Thoracic aorta (tissue), 2 donors: ENCODE data around the gene C1orf52. TPM values are rescaled to one million over a fixed set of nuclear protein-coding genes. Genes with fewer than 3 reads are reported as not detected.

Experiments used
- ATAC-seq: fragments of 150-250 bp; one replicate; pipeline ENCODE4 v1.8.0; 2017; ENCODE audit warnings: low read depth; ENCODE audit not compliant: insufficient number of reproducible peaks, low FRiP score
- DNase-seq: peaks from one replicate; pipeline ENCODE4 v3.0.0-alpha.2; 2020; ENCODE audit warnings: low spot score
- H3K27ac ChIP-seq, 2 donors: fragments of 200-600 bp; sonication (generic); 1 replicate in 1 of 2; 2 replicates in 1 of 2; pipeline ENCODE4 v1.5.1; 2016; ENCODE audit warnings: mild to moderate bottlenecking in 2 of 2, moderate library complexity in 2 of 2
- H3K27me3 ChIP-seq: fragments of 200-600 bp; sonication (generic); replicated peaks from 2 replicates; pipeline ENCODE4 v1.6.0; 2016; ENCODE audit warnings: mild to moderate bottlenecking; ENCODE audit not compliant: insufficient read depth
- H3K36me3 ChIP-seq: fragments of 200-600 bp; sonication (generic); one replicate; pipeline ENCODE4 v1.5.1; 2016
- H3K4me1 ChIP-seq, 2 donors: fragments of 200-600 bp; sonication (generic); 1 replicate in 1 of 2; 2 replicates in 1 of 2; pipeline versions ENCODE4 v1.5.1 to v1.6.0; 2016; ENCODE audit warnings: low read depth in 2 of 2, mild to moderate bottlenecking in 1 of 2; ENCODE audit not compliant: control insufficient read depth in 1 of 2
- H3K4me3 ChIP-seq: fragments of 200-600 bp; sonication (generic); 2 replicates; pipeline ENCODE4 v1.5.1; 2016; ENCODE audit warnings: mild to moderate bottlenecking
- H3K9me3 ChIP-seq: fragments of 200-600 bp; sonication (generic); 2 replicates; pipeline ENCODE4 v1.5.1; 2016
- CTCF ChIP-seq: fragments of 200-600 bp; sonication (generic); IDR thresholded peaks from one replicate; pipeline ENCODE4 v1.5.1; 2019; ENCODE audit warnings: antibody characterized with exemption
- total RNA-seq, 2 donors: library from RNA; depleted of rRNA; stranded (reverse); fragments of >200 nt; gene quantifications; one replicate each; pipeline versions ENCODE4 v1.1.0 to v1.2.3, GENCODE V29; 2016

C1orf52 gene
- total RNA-seq, 2 donors from 2014 or later: 20.7 to 28.7 TPM

- no peak for ATAC-seq
- no peak for TF ChIP-seq CTCF
- H3K27me3 ChIP-seq: no peaks in the 10 kb centered on the region
- H3K27ac ChIP-seq: peak overlapping the region; percentile 96 to 97
- DNase-seq: no peak
- H3K9me3 ChIP-seq: no peaks in the 10 kb centered on the region
- peak overlapping the region; percentile 82 for H3K4me3 ChIP-seq
- H3K36me3 ChIP-seq: no peaks in the 10 kb centered on the region
- peaks cover 11 to 47% of the 10 kb centered on the region in 2 donors for H3K4me1 ChIP-seq
Measured at GRCh38 chr1:85275701-85276214, 16.3 kb upstream of the C1orf52 start.

GRCh38 chr1:85274969-85275453, 15.5 kb upstream of the C1orf52 start:
- Histone ChIP-seq H3K27me3 (no peaks in the 10 kb centered on the region), H3K27ac (peak overlapping the region in 1 of 2 donors; percentile 97)
- no peak for ATAC-seq

GRCh38 chr1:85273397-85273796, 13.9 kb upstream of the C1orf52 start:
- no peak overlapping the region for H3K4me3 ChIP-seq
- peaks cover 15 to 37% of the 10 kb centered on the region in 2 donors for H3K4me1 ChIP-seq
- no peak overlapping the region for H3K27ac ChIP-seq
- H3K27me3 ChIP-seq: no peaks in the 10 kb centered on the region
- peaks cover 17% of the 10 kb centered on the region for H3K36me3 ChIP-seq
- DNase-seq: no peak
- no peak for ATAC-seq
- TF ChIP-seq CTCF: no peak
- H3K9me3 ChIP-seq: no peaks in the 10 kb centered on the region

More at GRCh38 chr1:85274969-85275453, 15.5 kb upstream of the C1orf52 start:
- Histone ChIP-seq H3K36me3 (peaks cover 5% of the 10 kb centered on the region), H3K4me3 (peak overlapping the region; percentile 82), H3K4me1 (peaks cover 14 to 47% of the 10 kb centered on the region in 2 donors), H3K9me3 (no peaks in the 10 kb centered on the region)
- no peak for TF ChIP-seq CTCF
- no peak for DNase-seq

- H3K4me1 ChIP-seq: peaks cover 4 to 19% of the 10 kb centered on the region in 2 donors
- ATAC-seq: no peak
- no peak for TF ChIP-seq CTCF
- no peak overlapping the region for H3K27ac ChIP-seq
- peaks cover 26% of the 10 kb centered on the region for H3K36me3 ChIP-seq
- no peaks in the 10 kb centered on the region for H3K9me3 ChIP-seq
- H3K27me3 ChIP-seq: no peaks in the 10 kb centered on the region
- no peak for DNase-seq
- H3K4me3 ChIP-seq: no peak overlapping the region
Measured at GRCh38 chr1:85268801-85269585, 9.5 kb upstream of the C1orf52 start.

- ATAC-seq (no peak), DNase-seq (no peak)
- Histone ChIP-seq H3K4me3 (no peak overlapping the region), H3K9me3 (no peaks in the 10 kb centered on the region), H3K27ac (no peak overlapping the region), H3K36me3 (peaks cover 26% of the 10 kb centered on the region), H3K27me3 (no peaks in the 10 kb centered on the region), H3K4me1 (peaks cover 7% of the 10 kb centered on the region in 2 donors)
- no peak for TF ChIP-seq CTCF
Measured at GRCh38 chr1:85267313-85267712, 7.9 kb upstream of the C1orf52 start.
